Prostate gland (tissue), 2 donors: ENCODE data around the gene EXOC2.

Experiments
- CTCF ChIP-seq, 4 experiments: fragments of 200-600 bp in 2 of 4; fragments of 450-650 bp in 2 of 4; sonication (generic) in 2 of 4; IDR thresholded peaks; 1 replicate in 3 of 4; 2 replicates in 1 of 4; pipeline ENCODE4 v1.5.1; 2016 to 2019; ENCODE audit warnings: antibody characterized with exemption in 4 of 4, mild to moderate bottlenecking in 2 of 4, moderate library complexity in 2 of 4
- POLR2A ChIP-seq: fragments of 450-650 bp; IDR thresholded peaks from one replicate; pipeline ENCODE4 v1.6.1; 2016; ENCODE audit warnings: antibody characterized with exemption, mild to moderate bottlenecking

GRCh38 chr6:679282-679681, 13.7 kb downstream of the EXOC2 start:
- TF ChIP-seq CTCF (IDR thresholded peaks at IDR 0.05) (no peak), POLR2A (no peak)
